A549 (cell line): ENCODE results near the gene C5AR1. TPM values are rescaled to one million over a fixed set of nuclear protein-coding genes. Genes with fewer than 3 reads are reported as not detected.

ENCODE experiments used
- ATAC-seq, 2 experiments: fragments of 200-7000 bp in 1 of 2; fragments of >200 bp in 1 of 2; cut with Nextera tagmentation in 1 of 2; cut with Tn5 transposase in 1 of 2; 3 replicates each; pipeline versions ENCODE4 v1.8.0 to v1.9.1; 2018 to 2020; ENCODE audit warnings: mild to moderate bottlenecking in 1 of 2, moderate library complexity in 1 of 2
- CTCF ChIA-PET: fragments of 300-600 bp; sonication (Branson Sonifier 250); formaldehyde crosslinking; extraction: SDS; loops from one replicate; lab custom pipeline; 2021; ENCODE audit warnings: antibody characterized with exemption, inconsistent platforms; lab: Yijun Ruan, JAX
- POLR2A ChIA-PET: fragments of 350-600 bp; formaldehyde crosslinking; extraction: SDS; loops from one replicate; lab custom pipeline; 2021; ENCODE audit warnings: antibody characterized with exemption, inconsistent platforms; lab: Yijun Ruan, JAX
- DNase-seq, 2 experiments: peaks; one replicate each; pipeline versions ENCODE4 v3.0.0 to v3.0.0-alpha.2; 2011 to 2016; ENCODE audit warnings: low read depth in 1 of 2, low spot score in 1 of 2
- FAIRE-seq: peaks from 2 replicates; lab custom pipeline; 2011; peaks lifted over from hg19 to GRCh38; lab: Jason Lieb, UNC
- H3K27ac ChIP-seq, 2 experiments: fragments of >200 bp; sonication (Bioruptor Twin); formaldehyde crosslinking; 3 replicates each; pipeline ENCODE4 v1.5.1; 2016 to 2017
- H3K4me1 ChIP-seq: fragments of >200 bp; sonication (Bioruptor Twin); formaldehyde crosslinking; 3 replicates; pipeline ENCODE4 v1.6.1; 2016
- H3K4me2 ChIP-seq: fragments of >200 bp; sonication (Bioruptor Twin); formaldehyde crosslinking; 3 replicates; pipeline ENCODE4 v1.6.1; 2016
- H3K4me3 ChIP-seq: fragments of >200 bp; sonication (Bioruptor Twin); formaldehyde crosslinking; 3 replicates; pipeline ENCODE4 v1.5.1; 2016
- H3K9me3 ChIP-seq: fragments of >200 bp; sonication (Bioruptor Twin); formaldehyde crosslinking; 3 replicates; pipeline ENCODE4 v1.6.1; 2016
- ATOH8 ChIP-seq: fragments of 250-450 bp; sonication (Bioruptor Pico); IDR thresholded peaks from 2 replicates; pipeline ENCODE4 v1.5.0; 2020; ENCODE audit warnings: low read depth, mild to moderate bottlenecking, moderate library complexity
- CBX2 ChIP-seq: fragments of 200-600 bp; sonication (generic); IDR thresholded peaks from 2 replicates; pipeline ENCODE4 v1.6.1; 2016; ENCODE audit warnings: low read depth, mild to moderate bottlenecking, borderline replicate concordance
- CEBPB ChIP-seq, 2 experiments: fragments of >200 bp in 1 of 2; sonication (Bioruptor Twin) in 1 of 2; formaldehyde crosslinking in 1 of 2; IDR thresholded peaks; 2 replicates each; pipeline ENCODE4 v1.6.1; 2012 to 2016
- CHD4 ChIP-seq: fragments of 200-600 bp; sonication (generic); IDR thresholded peaks from 2 replicates; pipeline ENCODE4 v1.6.1; 2016; ENCODE audit warnings: antibody characterized with exemption, mild to moderate bottlenecking, borderline replicate concordance
- CTCF ChIP-seq: fragments of >200 bp; sonication (Bioruptor Twin); formaldehyde crosslinking; IDR thresholded peaks from 3 replicates; pipeline ENCODE4 v1.5.1; 2016
- E2F6 ChIP-seq: IDR thresholded peaks from 2 replicates; pipeline ENCODE4 v1.6.1; 2012; ENCODE audit warnings: low read depth, borderline replicate concordance
- EHF ChIP-seq: fragments of 250-450 bp; sonication (Bioruptor Pico); IDR thresholded peaks from 2 replicates; pipeline ENCODE4 v1.5.0; 2020; ENCODE audit warnings: mild to moderate bottlenecking
- EHMT2 ChIP-seq: fragments of 200-600 bp; sonication (generic); IDR thresholded peaks from 2 replicates; pipeline ENCODE4 v1.6.1; 2016; ENCODE audit warnings: antibody characterized with exemption, low read depth, mild to moderate bottlenecking, moderate library complexity
- ELK1 ChIP-seq: fragments of 150-350 bp; IDR thresholded peaks from 2 replicates; pipeline ENCODE4 v1.6.1; 2014; ENCODE audit warnings: low read depth, mild to moderate bottlenecking, low read length
- EP300 ChIP-seq, 2 experiments: fragments of >200 bp; sonication (Bioruptor Twin); formaldehyde crosslinking; IDR thresholded peaks; 2 replicates in 1 of 2; 3 replicates in 1 of 2; pipeline ENCODE4 v1.6.1; 2016 to 2017
- FOSL2 ChIP-seq, 2 experiments: fragments of 450-650 bp in 1 of 2; fragments of >200 bp in 1 of 2; sonication (Bioruptor Twin) in 1 of 2; formaldehyde crosslinking; IDR thresholded peaks; 2 replicates each; pipeline versions ENCODE4 v1.5.0 to v1.6.1; 2016 to 2020; ENCODE audit warnings: mild to moderate bottlenecking in 1 of 2, moderate library complexity in 1 of 2
- GATA3 ChIP-seq: IDR thresholded peaks from 2 replicates; pipeline ENCODE4 v1.6.1; 2012; ENCODE audit warnings: borderline replicate concordance
- HEYL ChIP-seq: fragments of 250-450 bp; sonication (Bioruptor Pico); IDR thresholded peaks from 2 replicates; pipeline ENCODE4 v1.8.0; 2021; ENCODE audit warnings: mild to moderate bottlenecking, moderate library complexity
- HOXB13 ChIP-seq: fragments of 250-450 bp; sonication (Bioruptor Pico); IDR thresholded peaks from 2 replicates; pipeline ENCODE4 v1.5.0; 2020; ENCODE audit warnings: low read depth, mild to moderate bottlenecking, moderate library complexity
- JUNB ChIP-seq: fragments of >200 bp; sonication (Bioruptor Twin); formaldehyde crosslinking; IDR thresholded peaks from 2 replicates; pipeline ENCODE4 v1.6.1; 2016
- KDM5A ChIP-seq: fragments of 200-600 bp; sonication (generic); IDR thresholded peaks from 2 replicates; pipeline ENCODE4 v1.6.1; 2016; ENCODE audit warnings: antibody characterized with exemption, mild to moderate bottlenecking
- MAX ChIP-seq: IDR thresholded peaks from 2 replicates; pipeline ENCODE4 v1.6.1; 2012
- REST ChIP-seq: fragments of 200-600 bp; sonication (generic); IDR thresholded peaks from 2 replicates; pipeline ENCODE4 v1.6.1; 2016; ENCODE audit warnings: antibody characterized with exemption, mild to moderate bottlenecking, moderate library complexity
- SMC3 ChIP-seq: fragments of >200 bp; sonication (Bioruptor Twin); formaldehyde crosslinking; IDR thresholded peaks from 3 replicates; pipeline ENCODE4 v1.6.1; 2018; ENCODE audit warnings: inconsistent platforms
- TFCP2L1 ChIP-seq: fragments of 250-450 bp; sonication (Bioruptor Pico); IDR thresholded peaks from 2 replicates; pipeline ENCODE4 v1.5.0; 2021; ENCODE audit warnings: mild to moderate bottlenecking
- TP53 ChIP-seq: fragments of 250-450 bp; sonication (Bioruptor Pico); IDR thresholded peaks from 2 replicates; pipeline ENCODE4 v1.5.0; 2021; ENCODE audit warnings: mild to moderate bottlenecking, moderate library complexity
- USF2 ChIP-seq: fragments of 450-650 bp; IDR thresholded peaks from 2 replicates; pipeline ENCODE4 v1.6.1; 2014; ENCODE audit warnings: antibody characterized with exemption
- ZFP36 ChIP-seq: fragments of 450-650 bp; IDR thresholded peaks from 2 replicates; pipeline ENCODE4 v1.6.1; 2014; ENCODE audit warnings: borderline replicate concordance; ENCODE audit not compliant: partially characterized antibody
- ZNF302 ChIP-seq: fragments of 250-450 bp; sonication (Bioruptor Pico); IDR thresholded peaks from 2 replicates; pipeline ENCODE4 v1.9.0; 2021; ENCODE audit warnings: inconsistent platforms, mild to moderate bottlenecking, moderate library complexity
- WGBS: methylation state at CpG from one replicate; pipeline ENCODE4 v1.1.6; 2017; ENCODE audit errors: missing lambda C conversion rate; 5-methylcytosine and 5-hydroxymethylcytosine counted together
- polyA plus RNA-seq, 4 experiments: library from polyadenylated mRNA; depleted of rRNA in 3 of 4; stranded (reverse); fragments of >200 nt; fragmentation: RNase III in 1 of 4; extraction: RNeasy Plus Mini Kit Qiagen cat#74134 plus additional on column Dnase treatment in 1 of 4; gene quantifications; 2 replicates in 3 of 4; 3 replicates in 1 of 4; pipeline ENCODE4 v1.2.3, GENCODE V29; 2011 to 2017

The C5AR1 gene
- polyA plus RNA-seq, 2 of the 4 experiments (the other 2 are of a cell fraction), result 1.6 to 3.4 TPM

- 0 out of 2 replicates have a peak, but pooled peaks have one; percentile 56 for TF ChIP-seq ZNF302
- TF ChIP-seq ZFP36, result no peak
- peak; percentile 81; the same call in 1 of the 2 replicates for TF ChIP-seq E2F6
- no peak for TF ChIP-seq EHF (CRISPR knock-in tag)
- peak; percentile 76 for TF ChIP-seq ATOH8 (CRISPR knock-in tag)
- no peak for TF ChIP-seq FOSL2 (IDR thresholded peaks at IDR 0.05)
- TF ChIP-seq FOSL2 (CRISPR knock-in tag; IDR thresholded peaks at IDR 0.05), result peak; percentile 68
- no peak for TF ChIP-seq EP300 (IDR thresholded peaks at IDR 0.05)
- no peak for TF ChIP-seq REST
- no peak for TF ChIP-seq CEBPB (IDR thresholded peaks at IDR 0.05)
- no peak for TF ChIP-seq EHMT2
- TF ChIP-seq CHD4, result no peak
- TF ChIP-seq GATA3, result no peak
- TF ChIP-seq SMC3, result peak; percentile 73
- 0 out of 2 replicates have a peak, but pooled peaks have one; percentile 35 for TF ChIP-seq TP53 (CRISPR knock-in tag)
- peak; percentile 95 for TF ChIP-seq MAX
Measured at GRCh38 chr19:47305309-47305751, 4.3 kb upstream of the C5AR1 start (continued).

- ChIA-PET CTCF (interaction anchor here (0.7 to 7.9 kb wide), 20 partner anchors 8 to 130 kb away, joined by 3 to 128 read pairs (median 5); partner anchors contain the start of gene DHX34), POLR2A (interaction anchor here (1.2 kb wide), 1 partner anchor 43 kb away, joined by 4 read pairs; the partner anchor contains the start of gene DHX34)
- TF ChIP-seq HEYL (CRISPR knock-in tag) (no peak), CHD4 (no peak), ATOH8 (CRISPR knock-in tag) (no peak), CTCF (no peak), HOXB13 (no peak), JUNB (no peak), ELK1 (no peak), USF2 (no peak), TFCP2L1 (no peak), KDM5A (no peak), CBX2 (no peak), MAX (no peak)
- no peak for DNase-seq
- Histone ChIP-seq H3K27ac (peak overlapping the region; percentile 60 to 71; a peak in 5 of 6 replicates), H3K4me1 (peaks cover 38% of the 10 kb centered on the region), H3K9me3 (no peaks in the 10 kb centered on the region), H3K4me2 (no peak overlapping the region; the same call in 2 of the 3 replicates), H3K4me3 (no peak overlapping the region)
- ATAC-seq, result no peak
- no peak for FAIRE-seq
- 94% methylated on average over 3 of the region's 3 CpGs for WGBS
Measured at GRCh38 chr19:47306303-47306702, 3.4 kb upstream of the C5AR1 start.
